ENCODE results near the gene JMJD1C.

Gene JMJD1C

DNA sequence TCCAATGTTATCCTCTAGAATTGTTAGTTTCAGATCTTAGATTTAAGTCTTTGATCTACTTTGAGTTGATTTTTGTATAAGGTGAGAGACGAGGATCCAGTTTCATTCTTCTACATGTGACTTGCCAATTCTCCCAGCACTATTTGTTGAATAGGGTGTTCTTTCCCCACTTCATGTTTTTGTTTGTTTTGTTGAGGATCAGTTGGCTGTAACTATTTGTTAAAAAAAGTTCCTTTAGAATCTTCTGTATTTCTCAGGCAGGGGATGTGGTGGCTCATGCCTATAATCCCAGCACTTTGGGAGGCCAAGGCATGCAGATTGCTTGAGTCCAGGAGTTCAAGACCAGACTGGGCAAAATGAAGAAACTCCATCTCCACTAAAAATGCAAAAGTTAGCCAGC lies 151.8 kb downstream of the JMJD1C start:
- H3K36me3 ChIP-seq (ENCODE audit: low read depth) = no peaks in the 10 kb centered on the region
- H3K9me3 ChIP-seq (ENCODE audit: severe bottlenecking) = no peaks in the 10 kb centered on the region
- no peak for ATAC-seq (ENCODE audit: low read depth)
- H3K27me3 ChIP-seq (ENCODE audit: insufficient read depth, poor library complexity, severe bottlenecking) = no peaks in the 10 kb centered on the region
- no peaks in the 10 kb centered on the region for H3K4me1 ChIP-seq (ENCODE audit: insufficient read depth, poor library complexity, severe bottlenecking)
- TF ChIP-seq, protein P1, sequence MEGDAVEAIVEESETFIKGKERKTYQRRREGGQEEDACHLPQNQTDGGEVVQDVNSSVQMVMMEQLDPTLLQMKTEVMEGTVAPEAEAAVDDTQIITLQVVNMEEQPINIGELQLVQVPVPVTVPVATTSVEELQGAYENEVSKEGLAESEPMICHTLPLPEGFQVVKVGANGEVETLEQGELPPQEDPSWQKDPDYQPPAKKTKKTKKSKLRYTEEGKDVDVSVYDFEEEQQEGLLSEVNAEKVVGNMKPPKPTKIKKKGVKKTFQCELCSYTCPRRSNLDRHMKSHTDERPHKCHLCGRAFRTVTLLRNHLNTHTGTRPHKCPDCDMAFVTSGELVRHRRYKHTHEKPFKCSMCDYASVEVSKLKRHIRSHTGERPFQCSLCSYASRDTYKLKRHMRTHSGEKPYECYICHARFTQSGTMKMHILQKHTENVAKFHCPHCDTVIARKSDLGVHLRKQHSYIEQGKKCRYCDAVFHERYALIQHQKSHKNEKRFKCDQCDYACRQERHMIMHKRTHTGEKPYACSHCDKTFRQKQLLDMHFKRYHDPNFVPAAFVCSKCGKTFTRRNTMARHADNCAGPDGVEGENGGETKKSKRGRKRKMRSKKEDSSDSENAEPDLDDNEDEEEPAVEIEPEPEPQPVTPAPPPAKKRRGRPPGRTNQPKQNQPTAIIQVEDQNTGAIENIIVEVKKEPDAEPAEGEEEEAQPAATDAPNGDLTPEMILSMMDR (IDR thresholded peaks at IDR 0.05; ENCODE audit: poor library complexity, severe bottlenecking) = no peak
- no peak overlapping the region for H3K27ac ChIP-seq (ENCODE audit: poor library complexity, severe bottlenecking)
- no peak overlapping the region for H3K4me3 ChIP-seq (ENCODE audit: severe bottlenecking)
- DNase-seq (ENCODE audit: low spot score) = no peak

DNA sequence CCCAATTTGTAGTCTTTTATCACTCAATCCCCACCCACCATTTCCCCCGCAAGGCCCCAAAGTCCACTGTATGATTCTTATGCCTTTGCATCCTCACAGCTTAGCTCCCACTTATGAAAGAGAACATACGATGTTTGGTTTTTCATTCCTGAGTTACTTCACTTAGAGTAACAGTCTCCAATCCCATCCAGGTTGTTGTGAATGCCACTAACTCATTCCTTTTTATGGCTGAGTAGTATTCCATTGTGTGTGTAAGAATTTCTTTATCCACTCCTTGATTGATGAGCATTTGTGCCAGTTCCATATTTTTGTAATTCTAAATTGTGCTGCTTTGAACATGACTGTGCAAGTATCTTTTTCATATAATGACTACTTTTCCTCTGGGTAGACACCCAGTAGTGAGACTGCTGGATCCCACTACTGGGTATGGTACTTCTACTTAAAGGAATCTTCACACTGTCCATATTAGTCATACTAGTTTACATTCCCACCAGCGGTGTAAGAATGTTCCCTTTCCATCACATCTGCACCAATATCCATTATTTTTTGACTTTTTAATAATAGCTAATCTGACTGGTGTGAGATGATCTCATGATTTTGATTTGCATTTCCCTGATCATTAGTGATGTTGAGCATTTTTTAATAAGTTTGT lies 152.6 kb downstream of the JMJD1C start:
- no peaks in the 10 kb centered on the region for H3K27me3 ChIP-seq (ENCODE audit: insufficient read depth, poor library complexity, severe bottlenecking)
- ATAC-seq (ENCODE audit: low read depth) = no peak
- DNase-seq (ENCODE audit: low spot score) = no peak
- no peak overlapping the region for H3K4me3 ChIP-seq (ENCODE audit: severe bottlenecking)
- no peaks in the 10 kb centered on the region for H3K9me3 ChIP-seq (ENCODE audit: severe bottlenecking)
- TF ChIP-seq, protein P1 (IDR thresholded peaks at IDR 0.05; ENCODE audit: poor library complexity, severe bottlenecking) = no peak
- no peak overlapping the region for H3K27ac ChIP-seq (ENCODE audit: poor library complexity, severe bottlenecking)
- H3K36me3 ChIP-seq (ENCODE audit: low read depth) = no peaks in the 10 kb centered on the region
- no peaks in the 10 kb centered on the region for H3K4me1 ChIP-seq (ENCODE audit: insufficient read depth, poor library complexity, severe bottlenecking)

DNA sequence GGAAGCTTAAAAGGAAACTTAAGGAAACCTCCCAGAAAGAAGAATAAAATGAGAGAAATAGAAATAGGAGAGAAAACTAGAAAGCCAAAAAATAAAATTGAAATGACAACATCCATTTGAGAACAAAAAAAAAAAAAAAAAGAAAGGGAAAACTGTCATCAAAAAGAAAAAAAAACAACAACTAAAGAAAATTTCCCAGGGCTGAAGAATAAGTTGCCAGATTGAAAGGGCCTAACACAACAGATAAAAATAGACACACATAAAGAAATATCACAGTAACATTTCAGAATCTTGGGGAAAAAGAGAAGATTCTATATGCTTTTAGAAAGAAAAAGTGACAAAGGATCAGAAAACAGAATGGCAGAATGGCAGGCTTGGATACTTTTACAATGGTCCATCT lies 157.1 kb downstream of the JMJD1C start:
- Histone ChIP-seq H3K4me3 (ENCODE audit: severe bottlenecking) (no peak overlapping the region), H3K27me3 (ENCODE audit: insufficient read depth, poor library complexity, severe bottlenecking) (no peaks in the 10 kb centered on the region), H3K4me1 (ENCODE audit: insufficient read depth, poor library complexity, severe bottlenecking) (no peaks in the 10 kb centered on the region), H3K27ac (ENCODE audit: poor library complexity, severe bottlenecking) (no peak overlapping the region), H3K9me3 (ENCODE audit: severe bottlenecking) (no peaks in the 10 kb centered on the region), H3K36me3 (ENCODE audit: low read depth) (no peaks in the 10 kb centered on the region)
- ATAC-seq (ENCODE audit: low read depth) (no peak), DNase-seq (ENCODE audit: low spot score) (no peak)
- TF ChIP-seq, protein P1 (IDR thresholded peaks at IDR 0.05; ENCODE audit: poor library complexity, severe bottlenecking) = no peak

DNA sequence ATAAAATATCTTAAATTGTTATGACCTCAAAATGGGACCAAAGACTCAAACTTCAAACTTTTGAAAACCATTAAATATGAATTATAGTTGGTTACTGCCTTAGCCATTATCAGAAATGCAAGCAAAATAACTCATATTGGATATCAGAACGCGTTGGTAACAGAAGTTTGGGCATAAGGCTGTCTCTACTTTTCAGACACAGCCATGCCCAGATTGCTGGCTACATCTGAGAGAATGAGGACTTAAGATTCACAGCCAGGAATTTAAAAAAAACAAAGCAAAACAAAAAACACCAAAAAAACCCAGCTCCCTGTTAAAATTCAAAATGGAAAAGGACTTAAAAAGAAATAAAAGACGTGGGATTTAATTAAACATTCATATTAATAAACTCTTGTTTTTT lies 161.6 kb downstream of the JMJD1C start:
- Histone ChIP-seq H3K27ac (ENCODE audit: poor library complexity, severe bottlenecking) (no peak overlapping the region), H3K27me3 (ENCODE audit: insufficient read depth, poor library complexity, severe bottlenecking) (no peaks in the 10 kb centered on the region), H3K4me3 (ENCODE audit: severe bottlenecking) (no peak overlapping the region), H3K4me1 (ENCODE audit: insufficient read depth, poor library complexity, severe bottlenecking) (no peaks in the 10 kb centered on the region), H3K36me3 (ENCODE audit: low read depth) (no peaks in the 10 kb centered on the region), H3K9me3 (ENCODE audit: severe bottlenecking) (no peaks in the 10 kb centered on the region)
- ATAC-seq (ENCODE audit: low read depth) (no peak), DNase-seq (ENCODE audit: low spot score) (no peak)
- TF ChIP-seq, protein P1 (IDR thresholded peaks at IDR 0.05; ENCODE audit: poor library complexity, severe bottlenecking) = no peak

DNA sequence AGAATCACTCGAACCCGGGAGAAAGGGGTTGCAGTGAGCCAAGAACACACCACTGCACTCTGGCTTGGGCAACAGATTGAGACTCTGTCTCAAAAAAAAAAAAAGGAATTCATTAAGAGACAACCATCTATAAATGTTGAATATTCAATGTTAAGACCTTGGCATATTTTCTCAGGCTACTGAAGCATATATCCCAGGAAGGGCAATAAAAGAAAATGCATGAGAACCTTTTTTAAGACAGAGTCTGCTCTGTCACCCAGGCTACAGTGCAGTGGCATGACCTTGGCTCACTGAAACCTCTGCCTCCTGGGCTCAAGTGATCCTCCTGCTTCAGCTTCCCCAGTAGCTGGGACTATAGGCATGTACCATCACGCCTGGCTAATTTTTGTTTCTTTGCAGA lies 165.0 kb downstream of the JMJD1C start:
- H3K27ac ChIP-seq (ENCODE audit: poor library complexity, severe bottlenecking) = no peak overlapping the region
- no peaks in the 10 kb centered on the region for H3K27me3 ChIP-seq (ENCODE audit: insufficient read depth, poor library complexity, severe bottlenecking)
- H3K4me1 ChIP-seq (ENCODE audit: insufficient read depth, poor library complexity, severe bottlenecking) = no peaks in the 10 kb centered on the region
- DNase-seq (ENCODE audit: low spot score) = no peak
- no peak overlapping the region for H3K4me3 ChIP-seq (ENCODE audit: severe bottlenecking)
- ATAC-seq (ENCODE audit: low read depth) = no peak
- TF ChIP-seq, protein P1 (IDR thresholded peaks at IDR 0.05; ENCODE audit: poor library complexity, severe bottlenecking) = no peak
- H3K9me3 ChIP-seq (ENCODE audit: severe bottlenecking) = no peaks in the 10 kb centered on the region
- H3K36me3 ChIP-seq (ENCODE audit: low read depth) = no peaks in the 10 kb centered on the region

Measured in RWPE2 (cell line).